NCI-H2196 treated with DMSO at 0.1 percent for 48 hours (cell line): ENCODE data around the gene EPS8.
A peak's percentile ranks its signal among the peaks of the same experiment; 100 is the strongest.

Experiments
- DNase-seq: peaks from one replicate; lab custom pipeline; 2025; ENCODE audit not compliant: unreplicated experiment; lab: John Stamatoyannopoulos, UW

The EPS8 gene

DNA sequence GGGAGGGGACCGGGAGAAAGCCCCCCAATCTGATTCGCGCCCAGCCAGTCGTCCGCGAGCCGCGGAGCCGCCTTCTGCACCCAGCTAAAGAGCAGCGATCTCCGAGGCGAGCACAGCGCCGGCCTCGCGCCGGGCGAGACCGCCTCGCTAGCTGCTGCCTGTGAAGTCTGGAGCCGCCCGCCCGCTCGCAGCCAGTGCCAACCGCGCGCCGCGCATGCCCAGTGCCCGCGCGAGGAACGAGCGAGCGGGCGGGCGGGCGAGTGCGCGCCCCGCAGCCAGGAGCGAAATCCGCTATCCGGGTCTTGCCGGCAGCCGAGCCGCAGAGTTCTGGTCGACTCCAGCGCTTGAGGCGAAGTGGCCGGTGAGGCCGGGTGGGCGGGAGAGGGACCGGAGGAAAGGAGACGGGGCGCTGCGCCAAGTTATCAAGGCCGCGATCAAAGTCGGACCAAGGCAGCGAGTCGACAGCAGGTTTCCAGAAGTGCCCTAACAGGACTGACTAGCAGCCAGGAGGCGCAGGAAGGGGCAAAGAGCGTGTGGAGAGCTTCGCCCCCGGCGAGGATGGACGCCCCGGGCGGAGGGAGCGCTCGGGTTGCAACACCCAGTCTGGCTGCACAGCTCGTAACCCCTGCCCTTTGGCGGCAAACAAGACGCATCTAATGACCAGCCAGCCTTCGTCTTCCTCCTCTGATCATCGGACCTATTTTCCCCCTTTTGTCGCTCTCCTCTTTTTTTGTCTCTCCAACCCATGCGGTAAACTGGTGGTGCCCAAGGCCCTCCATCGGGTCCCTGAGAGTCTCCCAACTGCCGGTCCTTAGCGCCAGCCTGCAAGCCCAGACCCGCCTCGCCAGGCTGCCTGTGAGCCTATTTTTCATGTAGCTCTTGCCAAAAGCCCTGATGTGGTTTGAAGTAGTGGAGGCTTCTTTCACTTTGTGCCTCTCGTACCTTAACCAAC is at the start of gene EPS8:
EPS8 (minus strand) TSS at position 169 of the 952 bp plus-strand sequence. CDS start 106,437 bp downstream, outside the sequence.
- peak; percentile 53 for DNase-seq

DNA sequence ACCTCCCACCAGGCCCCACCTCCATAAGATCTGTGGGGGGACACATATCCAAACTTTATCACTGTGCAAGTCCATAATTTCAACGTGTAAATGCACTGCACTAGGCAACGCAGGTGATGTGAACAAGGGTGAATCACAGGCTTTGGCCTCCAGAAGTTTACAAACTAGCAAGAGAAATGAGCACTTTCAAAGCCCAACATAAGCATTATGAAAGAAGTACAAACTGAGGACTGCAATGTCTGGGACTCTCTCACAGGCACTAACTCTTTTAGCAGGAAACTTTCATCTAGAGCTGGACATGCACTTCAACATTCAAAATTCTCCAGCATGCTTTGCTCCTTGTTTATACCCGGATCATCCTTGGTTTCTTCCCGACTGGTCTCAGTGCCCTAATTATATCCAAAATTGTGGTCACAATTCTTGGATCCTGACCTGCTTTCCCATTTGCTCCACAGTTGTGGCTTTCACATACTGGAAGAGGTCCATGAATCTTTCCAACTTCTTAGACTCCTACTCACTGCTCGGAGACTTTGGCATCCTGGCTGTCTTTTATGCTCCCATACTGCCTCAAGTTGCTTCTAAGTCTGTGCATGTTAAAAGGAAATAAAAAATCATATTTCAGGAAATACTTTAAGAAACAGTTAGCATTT is 48.1 kb upstream of the EPS8 start:
- DNase-seq: no peak

DNA sequence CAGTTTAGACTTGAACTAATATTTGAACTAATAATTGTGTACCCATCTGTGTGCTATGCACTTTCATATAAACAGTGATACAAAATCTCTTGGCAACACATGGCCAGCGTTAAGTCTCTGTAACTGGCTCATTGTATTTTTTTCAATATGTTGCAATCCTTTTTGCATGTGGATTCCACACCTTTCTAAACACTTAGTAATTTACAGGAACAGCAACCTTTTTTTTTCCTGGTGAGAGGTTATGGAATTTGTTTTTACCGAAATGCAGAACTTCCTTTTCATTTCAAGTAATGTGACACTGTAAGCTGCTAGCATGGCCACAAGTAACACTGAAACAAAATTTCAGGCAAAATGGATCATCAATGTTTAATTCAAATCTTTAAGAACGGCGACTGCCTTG is 45.4 kb upstream of the EPS8 start:
- no peak for DNase-seq

DNA sequence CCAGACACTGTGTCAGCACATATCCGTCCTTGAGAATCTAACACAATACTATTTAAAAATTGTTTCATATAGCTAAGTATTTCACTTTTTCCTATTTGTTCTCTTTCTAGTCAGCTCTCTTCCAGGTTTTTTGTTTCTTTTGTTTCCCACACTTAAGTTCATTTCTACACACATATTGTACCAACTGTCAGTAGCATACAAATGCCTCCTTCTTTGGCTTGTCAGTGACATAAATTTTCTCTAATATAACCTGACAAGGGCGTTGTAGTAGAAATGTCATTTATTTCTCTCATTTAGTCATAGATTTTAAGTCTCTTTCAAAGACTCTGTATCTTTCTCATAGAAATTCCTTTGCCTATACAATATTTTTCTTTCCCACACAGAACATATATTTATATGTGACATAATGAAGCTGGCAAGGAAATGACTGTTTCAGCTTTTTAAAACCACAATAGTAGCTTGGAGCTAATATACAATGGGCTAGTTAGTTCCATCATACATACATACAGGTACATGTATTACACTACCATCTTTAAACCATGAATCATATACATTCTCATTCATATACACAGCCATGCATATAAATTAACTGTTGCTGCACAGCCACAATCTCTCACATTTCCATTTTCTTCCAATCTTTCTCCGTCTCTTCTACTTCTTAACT is 42.3 kb upstream of the EPS8 start:
- no peak for DNase-seq

DNA sequence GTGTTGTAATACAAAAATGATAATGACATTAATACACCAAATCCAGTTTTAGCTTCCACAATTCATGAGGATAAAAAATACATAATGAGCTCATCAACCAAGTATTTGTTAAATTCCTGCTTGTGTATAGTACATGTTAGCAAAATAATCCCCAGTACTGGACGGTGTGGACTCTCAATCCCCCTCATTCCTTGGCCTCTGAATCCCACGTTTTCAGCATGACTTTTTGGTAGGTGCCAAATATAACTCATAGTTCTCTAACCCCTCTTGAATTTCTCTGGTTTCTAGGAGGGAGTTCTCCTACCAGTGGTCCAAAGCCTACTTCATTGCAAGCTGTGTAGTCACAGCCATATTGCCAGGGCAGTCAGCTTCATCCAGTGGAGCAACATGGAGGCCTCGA is 41.4 kb upstream of the EPS8 start:
- no peak for DNase-seq

DNA sequence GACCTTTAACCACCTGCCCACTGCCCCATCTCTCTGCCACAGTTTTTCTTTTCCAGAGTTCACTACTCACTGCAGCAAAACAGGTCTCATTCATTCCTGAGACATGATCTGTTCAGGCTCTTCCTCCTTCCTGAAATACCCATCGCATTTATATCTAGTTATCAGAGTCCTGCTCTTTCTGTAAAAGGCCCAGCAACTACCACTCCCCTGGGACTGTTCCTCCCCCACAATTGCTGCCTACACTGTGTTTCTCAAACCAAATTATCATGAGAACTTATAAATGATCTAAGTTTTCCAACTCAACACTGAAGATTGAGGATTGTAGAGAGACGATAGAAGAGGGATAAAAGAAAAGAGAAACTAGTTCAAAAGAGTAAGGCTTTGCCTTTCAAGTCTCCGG is 40.8 kb upstream of the EPS8 start:
- DNase-seq: no peak

DNA sequence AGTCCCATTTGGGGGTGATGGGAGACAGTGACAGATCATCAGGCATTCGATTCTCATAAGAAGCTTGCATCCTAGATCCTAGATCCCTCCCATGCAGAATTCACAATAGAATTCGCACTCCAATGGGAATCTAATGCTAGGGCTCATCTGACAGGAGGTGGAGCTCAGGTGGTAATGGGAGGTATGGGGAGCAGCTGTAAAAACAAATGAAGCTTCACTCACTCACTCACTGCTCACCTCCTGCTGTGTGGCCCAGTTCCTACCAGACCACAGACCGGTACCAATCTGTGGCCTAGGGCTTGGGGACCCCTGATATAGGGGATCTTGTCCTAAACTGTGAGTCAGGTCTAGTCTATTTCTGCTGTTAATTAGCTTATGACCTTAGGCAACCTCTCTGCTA is 40.1 kb upstream of the EPS8 start:
- DNase-seq: no peak

DNA sequence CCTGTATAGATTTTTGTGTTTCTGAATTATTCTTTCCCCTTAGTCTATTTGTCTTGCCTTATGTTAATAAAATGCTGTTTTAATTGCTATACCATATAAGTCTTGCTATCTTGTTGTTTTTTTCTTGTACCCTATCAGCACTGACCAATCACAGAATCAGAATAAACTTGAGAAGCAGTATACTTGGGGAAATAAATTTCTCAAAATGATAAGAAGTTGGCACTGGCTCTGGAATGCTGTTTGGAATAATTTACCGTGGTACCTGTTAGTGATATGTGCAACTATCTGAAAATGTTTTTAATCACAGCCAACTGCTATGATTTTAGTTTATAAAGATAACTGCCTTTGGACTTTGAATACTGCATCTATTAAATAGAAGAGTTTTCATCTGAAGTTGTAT is 37.9 kb upstream of the EPS8 start:
- no peak for DNase-seq

DNA sequence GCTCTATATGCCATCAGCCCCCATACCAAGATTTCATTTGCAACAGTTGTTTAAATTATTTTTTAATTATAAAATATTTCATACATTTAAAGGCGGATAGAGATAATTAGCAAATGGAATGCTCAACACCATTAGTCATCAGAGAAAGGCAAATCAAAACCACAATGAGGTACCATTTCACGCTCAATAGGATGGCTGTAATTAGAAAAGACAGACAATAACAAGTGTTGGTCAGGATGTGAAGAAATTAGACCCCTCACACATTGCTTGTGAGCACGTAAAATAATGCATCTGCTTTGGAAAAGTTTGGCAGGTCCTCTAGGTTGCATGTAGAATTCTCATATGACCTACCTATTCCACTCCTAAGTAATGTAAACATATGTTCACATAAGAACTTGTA is 35.3 kb upstream of the EPS8 start:
- no peak for DNase-seq

DNA sequence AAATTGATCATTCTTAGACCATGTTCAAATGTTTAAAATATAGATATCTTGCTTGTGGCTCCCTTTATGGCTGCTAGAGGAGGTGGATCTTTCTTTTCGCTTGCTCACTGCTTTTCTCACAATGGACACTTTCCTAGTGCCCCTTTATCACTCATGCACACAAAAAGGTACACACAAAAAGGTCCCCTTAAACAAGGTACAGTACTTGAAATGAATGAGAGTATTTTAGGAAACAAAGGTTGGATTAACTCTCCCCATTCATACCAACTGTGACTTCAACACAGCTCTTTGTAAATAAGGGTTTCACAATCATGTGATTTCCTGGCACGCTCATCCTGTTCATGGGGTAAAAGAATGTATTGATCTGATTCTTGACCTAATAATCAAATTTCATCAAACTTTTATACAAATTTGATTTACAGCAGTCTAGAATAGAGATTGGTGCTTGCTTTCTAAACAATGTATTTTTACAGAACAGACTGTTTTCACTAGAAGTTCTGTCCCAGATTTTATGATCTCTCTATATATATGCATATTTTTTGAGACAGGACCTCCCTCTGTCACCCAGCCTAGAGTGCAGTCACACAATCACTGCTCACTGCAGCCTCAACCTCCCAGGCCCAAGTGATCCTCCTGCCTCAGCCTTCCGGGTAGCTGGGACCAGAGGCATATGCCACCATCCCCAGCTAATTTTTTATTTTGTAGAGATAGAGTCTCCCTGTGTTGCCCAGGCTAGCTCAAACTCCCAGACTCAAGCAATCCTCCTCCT is 34.4 kb upstream of the EPS8 start:
- no peak for DNase-seq

DNA sequence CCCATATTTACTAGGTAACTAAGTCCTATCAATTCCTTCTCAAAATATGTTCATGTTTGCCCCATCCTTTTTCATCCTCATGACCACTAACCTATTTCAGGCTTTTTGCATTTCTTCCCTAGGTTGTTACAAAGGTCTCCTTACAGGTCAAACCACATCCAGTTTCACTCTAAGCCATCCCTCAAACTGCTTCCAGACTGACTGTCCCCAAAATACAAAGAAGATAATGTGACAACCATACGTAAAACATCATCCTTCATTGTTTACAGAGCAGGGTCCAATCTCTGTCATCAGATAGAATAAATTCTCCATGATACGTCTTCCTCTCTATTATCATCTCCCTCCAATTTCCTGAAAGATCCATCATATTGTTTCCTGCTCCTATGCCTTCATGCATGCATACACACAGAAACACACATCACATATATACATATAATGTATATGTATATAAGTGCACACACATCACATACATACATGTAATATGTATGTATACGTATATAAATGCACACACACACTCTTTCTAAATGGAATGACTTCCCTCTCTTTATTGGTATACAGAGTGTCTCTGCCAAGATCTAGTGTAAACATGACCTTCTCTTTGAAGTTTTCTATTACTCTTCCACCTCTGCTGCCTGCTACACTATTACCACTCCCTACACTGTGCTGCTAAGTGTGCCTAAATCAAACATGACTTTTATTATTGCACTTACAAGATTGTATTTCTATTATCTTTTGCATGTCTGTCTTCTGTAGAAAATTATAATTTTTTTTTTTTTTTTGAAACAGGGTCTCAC is 30.7 kb upstream of the EPS8 start:
- no peak for DNase-seq

DNA sequence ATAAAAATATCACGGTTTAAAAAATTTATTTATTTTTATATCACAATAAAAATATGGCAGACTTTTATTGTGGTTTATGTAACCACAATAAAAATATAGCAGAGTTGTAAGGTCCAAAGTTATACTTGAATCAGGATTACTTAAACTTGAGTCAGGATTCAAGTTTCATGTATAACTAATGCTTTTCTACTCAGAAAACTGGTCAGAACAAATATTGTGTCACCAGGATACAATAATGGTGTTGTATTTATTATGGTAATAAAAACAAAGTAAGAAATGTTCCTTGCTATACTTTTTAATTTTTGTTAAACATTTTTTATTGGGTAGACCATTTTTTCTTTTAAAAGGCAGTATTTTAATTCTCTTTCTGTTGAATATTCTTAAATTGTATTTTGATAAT is 29.2 kb upstream of the EPS8 start:
- DNase-seq: no peak

DNA sequence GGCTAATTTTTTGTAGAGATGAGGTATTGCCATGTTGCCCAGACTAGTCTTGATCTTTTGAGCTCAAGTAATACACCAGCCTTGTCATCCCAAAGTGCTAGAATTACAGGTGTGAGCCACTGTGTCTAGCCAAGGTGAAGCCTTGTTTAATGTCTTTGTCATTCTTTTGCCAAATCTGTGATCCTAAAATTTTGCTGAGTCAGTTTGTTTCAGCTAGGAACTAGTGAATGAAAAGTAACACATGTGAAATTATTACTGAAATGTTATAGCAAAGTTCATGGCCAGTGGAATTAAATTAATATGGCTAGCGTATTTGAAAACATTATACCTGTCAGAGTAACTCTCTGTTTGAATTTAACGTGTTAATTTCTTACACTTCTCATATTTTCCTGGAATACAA is 26.5 kb upstream of the EPS8 start:
- DNase-seq: no peak

DNA sequence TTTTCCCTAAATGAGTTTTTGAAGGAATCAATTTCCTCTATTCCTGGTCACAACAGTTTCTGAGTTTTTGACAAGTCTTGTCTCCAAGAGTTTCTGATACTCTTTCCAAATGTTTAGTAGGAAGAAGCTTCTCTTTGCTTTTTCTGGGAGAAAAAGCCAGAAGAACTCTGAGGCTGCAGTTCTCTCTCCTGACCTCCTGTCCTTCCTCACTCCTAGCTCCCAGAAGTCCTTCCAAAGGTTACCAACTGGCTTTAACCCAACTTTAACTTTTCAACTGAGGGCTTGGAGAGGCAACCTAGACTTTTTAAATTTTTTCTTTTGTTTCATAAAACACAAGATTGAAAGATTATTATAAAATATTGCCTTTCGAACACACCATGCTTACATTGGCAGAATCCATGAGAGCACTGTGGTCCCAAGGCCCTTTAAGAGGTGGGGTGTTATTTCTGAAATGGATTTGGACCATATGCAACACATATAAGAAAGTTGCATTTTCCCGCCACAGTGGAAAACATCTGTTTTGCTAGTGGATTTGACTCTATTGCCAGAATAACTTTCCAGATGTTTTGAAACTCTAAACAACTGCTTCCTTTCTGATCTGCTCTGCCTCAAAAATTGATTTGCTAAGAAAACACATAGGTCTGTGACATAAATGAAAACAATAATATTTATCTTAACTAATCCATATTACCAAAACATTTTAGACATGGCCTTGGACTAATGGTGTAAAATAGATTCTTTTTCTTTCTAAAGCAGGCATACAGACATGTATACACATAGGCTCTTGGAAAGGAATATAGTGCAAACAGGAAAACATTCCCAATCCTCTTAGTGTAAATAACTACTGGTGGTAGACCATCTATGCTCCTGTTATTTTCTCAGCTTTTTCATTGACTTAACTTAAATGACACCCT is 22.3 kb upstream of the EPS8 start:
- DNase-seq: no peak

DNA sequence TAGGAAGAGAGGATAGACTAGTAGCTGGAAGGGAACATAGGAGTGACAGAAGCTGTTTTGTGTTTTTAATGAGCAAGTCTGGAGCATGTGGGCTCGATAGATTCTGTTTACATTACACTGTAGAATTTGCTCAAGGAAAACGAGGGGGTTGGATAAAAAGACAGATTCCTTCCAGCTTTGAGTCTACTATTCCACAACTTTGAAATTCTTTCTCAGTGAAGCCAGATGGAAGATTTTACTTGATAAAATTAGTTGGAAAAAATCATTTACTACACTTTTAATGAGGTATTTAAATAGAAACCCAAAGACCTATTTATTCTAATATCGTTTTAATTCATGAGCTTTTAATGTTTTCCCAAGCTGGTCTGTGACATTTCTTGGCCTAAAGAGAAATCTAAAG is 19.5 kb upstream of the EPS8 start:
- no peak for DNase-seq

DNA sequence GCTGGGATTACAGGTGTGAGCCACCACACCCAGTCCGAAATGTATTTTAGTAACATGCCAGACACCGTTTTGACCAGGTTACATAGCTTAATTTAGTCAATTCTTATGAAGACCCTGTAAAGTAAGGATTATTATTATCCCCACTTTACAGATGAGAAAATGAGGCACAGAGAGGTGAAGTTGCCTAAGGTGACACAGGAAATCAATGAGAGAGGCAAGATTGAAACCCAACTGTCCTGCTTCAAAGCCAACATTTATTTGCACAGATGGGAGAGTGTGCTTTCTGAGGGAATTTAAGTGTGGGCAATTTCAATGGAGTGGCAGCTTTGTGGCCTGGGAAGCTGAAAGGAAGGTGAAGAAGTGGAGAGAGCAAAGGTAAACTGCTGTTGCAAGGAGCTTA is 19.1 kb upstream of the EPS8 start:
- DNase-seq: no peak

DNA sequence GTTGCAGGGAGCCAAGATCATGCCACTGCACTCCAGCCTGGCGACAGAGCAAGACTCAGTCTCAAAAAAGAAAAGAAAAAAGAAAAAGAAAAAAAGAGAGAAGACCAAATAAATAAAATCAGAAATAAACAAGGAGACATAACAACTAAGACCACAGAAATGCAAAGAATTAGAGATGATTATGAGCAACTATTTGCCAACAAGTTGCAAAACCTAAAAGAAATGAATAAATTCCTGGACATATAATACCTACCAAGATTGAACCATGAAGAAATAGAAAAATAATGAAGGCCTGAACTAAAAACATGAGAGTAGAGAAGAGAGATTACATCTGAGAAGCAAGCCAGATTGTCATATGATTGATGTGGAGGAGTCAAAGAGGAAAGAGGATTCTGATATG is 17.6 kb upstream of the EPS8 start:
- DNase-seq: no peak

DNA sequence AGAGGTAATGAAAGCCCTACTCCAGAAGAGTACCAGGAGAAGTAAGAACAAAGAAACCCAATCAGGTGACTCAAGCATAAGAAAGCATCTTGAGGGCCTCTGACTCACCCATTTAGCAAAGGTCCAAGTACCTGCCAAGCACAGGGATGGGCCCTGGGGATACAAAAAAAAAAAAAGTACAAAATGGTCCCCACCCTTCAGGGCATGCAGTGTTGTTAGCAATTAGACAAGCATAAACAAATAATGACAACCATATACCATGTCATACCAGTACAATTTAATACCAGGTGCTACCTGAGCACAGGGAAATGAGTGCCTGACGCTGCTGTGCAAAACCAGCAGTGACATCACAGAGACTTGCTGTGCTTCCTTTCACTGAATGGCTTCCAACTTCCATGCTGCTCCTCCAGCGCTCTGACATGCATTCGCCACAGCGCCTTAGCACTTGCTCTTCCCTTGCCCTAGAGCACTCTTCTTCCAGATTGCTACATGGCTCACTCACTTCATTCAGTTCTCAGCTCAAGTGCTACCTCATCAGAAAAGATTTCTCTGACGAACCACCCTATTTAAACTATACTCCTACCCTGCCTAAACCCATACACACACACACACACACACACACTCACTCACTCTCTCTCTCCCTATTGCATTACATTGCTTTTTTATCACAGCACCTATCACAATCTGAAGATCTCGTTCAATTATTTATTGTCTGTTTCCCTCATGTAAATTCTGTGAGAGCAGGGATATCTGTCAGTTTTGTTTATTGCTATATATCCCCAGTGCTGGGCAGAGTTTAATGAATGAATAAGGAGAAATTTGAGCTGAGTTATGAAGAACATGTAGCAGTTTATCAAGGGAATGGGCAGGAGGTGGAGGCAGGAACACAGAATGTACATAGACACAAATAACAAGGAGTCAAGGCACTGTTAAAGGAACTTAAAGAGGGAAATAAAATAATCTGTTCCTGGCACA is 12.9 kb upstream of the EPS8 start:
- no peak for DNase-seq
